KMS-11 (cell line): ENCODE measurements around the gene CAPN9.

Source experiments
- H2AFZ ChIP-seq: fragments of 200-600 bp; sonication (generic); 2 replicates; pipeline ENCODE4 v1.6.1; 2016; ENCODE audit warnings: antibody characterized with exemption, mixed run types, low read depth
- H3K27ac ChIP-seq: fragments of 200-600 bp; sonication (generic); 2 replicates; pipeline ENCODE4 v1.6.1; 2016; ENCODE audit warnings: mild to moderate bottlenecking, mixed run types
- H3K27me3 ChIP-seq: fragments of 200-600 bp; sonication (generic); 2 replicates; pipeline ENCODE4 v1.6.1; 2017; ENCODE audit warnings: mild to moderate bottlenecking, low read depth, mixed run types, moderate library complexity; ENCODE audit not compliant: insufficient read depth
- H3K36me3 ChIP-seq: fragments of 200-600 bp; sonication (generic); 2 replicates; pipeline ENCODE4 v1.6.1; 2017; ENCODE audit warnings: mild to moderate bottlenecking, mixed run types; ENCODE audit not compliant: insufficient read depth
- H3K4me1 ChIP-seq: fragments of 200-600 bp; sonication (generic); 2 replicates; pipeline ENCODE4 v1.6.1; 2016; ENCODE audit warnings: mild to moderate bottlenecking, low read depth, mixed run types; ENCODE audit not compliant: poor library complexity, severe bottlenecking
- H3K4me2 ChIP-seq: fragments of 200-600 bp; sonication (generic); 2 replicates; pipeline ENCODE4 v1.7.0; 2016; ENCODE audit warnings: mild to moderate bottlenecking, mixed run types
- H3K4me3 ChIP-seq: fragments of 200-600 bp; sonication (generic); IDR thresholded peaks from 2 replicates; pipeline ENCODE4 v1.6.1; 2017; ENCODE audit warnings: low read depth, low read length, mixed read lengths; ENCODE audit not compliant: insufficient read depth
- H3K79me2 ChIP-seq: fragments of 200-600 bp; sonication (generic); 2 replicates; pipeline ENCODE4 v1.6.1; 2016; ENCODE audit warnings: low read depth, mixed run types; ENCODE audit not compliant: insufficient read depth
- H3K9ac ChIP-seq: fragments of 200-600 bp; sonication (generic); 2 replicates; pipeline ENCODE4 v1.6.1; 2016; ENCODE audit warnings: mild to moderate bottlenecking, mixed run types
- H4K20me1 ChIP-seq: fragments of 200-600 bp; sonication (generic); 2 replicates; pipeline ENCODE4 v1.6.1; 2016; ENCODE audit warnings: mild to moderate bottlenecking, mixed run types; ENCODE audit not compliant: insufficient read depth
- TF ChIP-seq, protein P1 (sequence below): fragments of 200-600 bp; sonication (generic); conservative IDR thresholded peaks from 2 replicates; pipeline ENCODE4 v1.6.1; 2017; ENCODE audit warnings: low read depth, mild to moderate bottlenecking, antibody characterized with exemption, low read length, moderate library complexity, mixed read lengths

The CAPN9 gene

GRCh38 chr1:230753191-230753585 is 6.0 kb downstream of the CAPN9 start:
- TF ChIP-seq, protein P1, sequence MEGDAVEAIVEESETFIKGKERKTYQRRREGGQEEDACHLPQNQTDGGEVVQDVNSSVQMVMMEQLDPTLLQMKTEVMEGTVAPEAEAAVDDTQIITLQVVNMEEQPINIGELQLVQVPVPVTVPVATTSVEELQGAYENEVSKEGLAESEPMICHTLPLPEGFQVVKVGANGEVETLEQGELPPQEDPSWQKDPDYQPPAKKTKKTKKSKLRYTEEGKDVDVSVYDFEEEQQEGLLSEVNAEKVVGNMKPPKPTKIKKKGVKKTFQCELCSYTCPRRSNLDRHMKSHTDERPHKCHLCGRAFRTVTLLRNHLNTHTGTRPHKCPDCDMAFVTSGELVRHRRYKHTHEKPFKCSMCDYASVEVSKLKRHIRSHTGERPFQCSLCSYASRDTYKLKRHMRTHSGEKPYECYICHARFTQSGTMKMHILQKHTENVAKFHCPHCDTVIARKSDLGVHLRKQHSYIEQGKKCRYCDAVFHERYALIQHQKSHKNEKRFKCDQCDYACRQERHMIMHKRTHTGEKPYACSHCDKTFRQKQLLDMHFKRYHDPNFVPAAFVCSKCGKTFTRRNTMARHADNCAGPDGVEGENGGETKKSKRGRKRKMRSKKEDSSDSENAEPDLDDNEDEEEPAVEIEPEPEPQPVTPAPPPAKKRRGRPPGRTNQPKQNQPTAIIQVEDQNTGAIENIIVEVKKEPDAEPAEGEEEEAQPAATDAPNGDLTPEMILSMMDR, result no peak
- Histone ChIP-seq H3K4me3 (peak overlapping the region; percentile 58), H3K9ac (peak overlapping the region; percentile 36; the same call in 1 of the 2 replicates), H3K4me2 (peak overlapping the region; percentile 41), H3K36me3 (no peaks in the 10 kb centered on the region), H3K79me2 (no peaks in the 10 kb centered on the region), H3K4me1 (peaks cover 3% of the 10 kb centered on the region), H4K20me1 (no peaks in the 10 kb centered on the region), H3K27me3 (no peaks in the 10 kb centered on the region), H2AFZ (peak overlapping the region; percentile 63; the same call in 1 of the 2 replicates), H3K27ac (no peak overlapping the region)

DNA sequence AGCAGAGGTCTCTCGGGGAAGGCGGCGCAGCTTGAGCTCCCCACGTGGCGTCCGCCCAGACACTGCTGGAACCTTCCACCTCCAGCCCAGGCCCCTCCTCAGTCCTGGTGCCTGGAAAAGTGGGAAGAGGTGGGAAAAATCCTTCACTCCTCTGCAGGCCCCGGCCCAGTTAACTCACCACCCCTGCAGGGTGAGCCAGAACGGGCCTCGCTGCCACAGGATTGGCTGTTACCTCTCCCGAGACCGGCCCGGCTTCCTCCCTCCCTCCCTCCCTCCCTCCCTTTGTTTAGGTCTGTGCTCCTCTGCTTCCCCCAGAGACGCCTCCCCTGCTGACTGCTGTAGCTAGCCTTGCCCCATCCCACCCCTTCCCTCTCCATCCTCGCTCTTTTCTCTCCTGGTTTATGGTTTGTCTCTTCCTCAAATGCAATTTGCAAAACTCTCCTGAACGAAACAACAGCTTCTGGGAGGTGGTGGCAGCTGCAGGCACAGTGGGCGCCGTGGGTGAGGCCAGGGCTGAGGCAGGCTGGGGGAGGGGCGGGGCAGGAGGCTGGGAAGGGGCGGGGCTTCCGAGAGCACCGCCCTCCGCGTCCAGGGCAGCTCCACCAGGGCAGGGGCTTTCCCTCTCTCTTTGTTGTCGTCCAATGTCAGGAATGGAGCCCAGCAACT is 6.5 kb downstream of the CAPN9 start:
- Histone ChIP-seq H3K4me3 (peak overlapping the region; percentile 58), H3K27me3 (no peaks in the 10 kb centered on the region), H3K4me1 (peaks cover 3% of the 10 kb centered on the region), H4K20me1 (no peaks in the 10 kb centered on the region), H3K36me3 (no peaks in the 10 kb centered on the region), H3K4me2 (peak overlapping the region; percentile 41), H2AFZ (peak overlapping the region; percentile 63; the same call in 1 of the 2 replicates), H3K27ac (peak overlapping the region; percentile 30; the same call in 1 of the 2 replicates), H3K79me2 (no peaks in the 10 kb centered on the region), H3K9ac (peak overlapping the region; percentile 36; the same call in 1 of the 2 replicates)
- TF ChIP-seq, protein P1, result no peak

DNA sequence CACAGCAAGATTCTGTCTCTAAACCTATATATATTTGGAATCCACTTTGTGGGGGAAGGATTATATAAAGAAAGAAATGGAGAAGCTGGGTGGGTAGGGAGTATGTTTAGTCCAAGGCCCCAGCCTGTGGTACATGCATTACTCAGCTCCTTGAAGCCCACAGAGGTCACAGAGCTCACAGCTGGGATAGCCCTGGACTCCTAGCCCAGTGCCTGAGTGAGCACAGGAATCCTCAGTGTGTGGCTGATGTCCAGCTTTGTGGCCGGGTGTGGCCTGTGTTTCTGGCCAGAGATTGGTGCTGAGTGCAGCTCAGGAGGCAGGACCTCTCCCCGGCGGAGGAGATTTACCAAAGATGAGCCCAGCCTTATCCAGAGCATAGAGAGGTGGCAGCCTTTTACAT is 7.6 kb downstream of the CAPN9 start:
- Histone ChIP-seq H4K20me1 (no peaks in the 10 kb centered on the region), H3K36me3 (no peaks in the 10 kb centered on the region), H3K9ac (no peak overlapping the region), H3K4me2 (no peak overlapping the region), H3K4me1 (peaks cover 3% of the 10 kb centered on the region), H2AFZ (no peak overlapping the region), H3K79me2 (no peaks in the 10 kb centered on the region), H3K4me3 (no peak overlapping the region), H3K27me3 (no peaks in the 10 kb centered on the region), H3K27ac (no peak overlapping the region)
- TF ChIP-seq, protein P1, result no peak

DNA sequence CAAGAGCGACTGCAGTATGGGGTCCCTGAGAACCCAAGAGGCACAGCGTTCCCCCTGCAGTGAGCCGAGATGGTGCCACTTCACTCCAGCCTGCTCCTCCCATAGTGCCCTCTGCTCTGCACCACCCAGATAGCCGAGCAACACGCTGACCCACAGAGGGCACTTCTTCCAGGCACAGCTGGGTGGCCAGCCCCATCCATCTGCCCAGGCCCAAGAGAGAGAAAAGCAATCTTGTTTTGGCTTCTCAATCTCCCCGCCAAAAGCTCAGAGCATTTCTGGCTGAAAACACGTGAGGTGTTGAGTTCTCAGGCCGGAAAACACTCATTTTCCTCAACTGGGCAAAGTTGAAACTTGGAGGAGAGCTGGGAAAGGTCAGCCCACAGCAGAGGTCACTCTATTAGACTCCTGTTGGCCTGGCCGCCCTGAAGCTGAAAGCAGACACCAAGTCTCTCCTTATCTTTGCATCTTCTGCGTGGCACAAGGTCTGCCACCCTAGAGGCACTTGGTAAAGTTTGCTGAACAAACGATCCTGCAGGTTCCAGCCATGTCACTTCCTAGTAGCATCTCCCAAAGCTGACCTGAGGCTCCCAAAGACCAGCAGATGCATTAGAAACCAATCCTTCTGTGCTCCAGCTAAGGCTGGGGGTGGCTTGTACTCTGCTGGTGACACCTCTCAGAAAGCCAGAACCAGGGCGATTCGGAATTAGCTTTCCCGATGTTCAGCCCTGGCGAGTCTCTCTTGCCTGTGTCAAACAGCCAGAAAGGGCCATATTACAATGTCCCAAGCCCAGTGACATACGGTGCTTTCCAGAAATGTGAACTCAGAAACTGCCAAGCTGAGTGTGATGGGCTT is 10.9 kb downstream of the CAPN9 start:
- Histone ChIP-seq H3K4me2 (no peak overlapping the region), H3K36me3 (no peaks in the 10 kb centered on the region), H3K79me2 (no peaks in the 10 kb centered on the region), H3K27me3 (no peaks in the 10 kb centered on the region), H3K9ac (no peak overlapping the region), H3K4me1 (peaks cover 3% of the 10 kb centered on the region), H3K27ac (no peak overlapping the region), H2AFZ (no peak overlapping the region), H4K20me1 (no peaks in the 10 kb centered on the region), H3K4me3 (no peak overlapping the region)
- TF ChIP-seq, protein P1, result no peak
